Ramos (cell line): Measurements from ENCODE around the gene ACSF2.
"Not testable (repeated sequence)": the region's sequence is repeated elsewhere in the genome, so short reads cannot be mapped to it uniquely, and the experiment has no call there.

ENCODE experiments used
- in situ Hi-C: fragments of 300-500 bp; cut with MboI; formaldehyde crosslinking; loops from one replicate; pipeline ENCODE4 v1.14.3; 2022; ENCODE audit warnings: low sequenced_read_pairs; ENCODE audit not compliant: unreplicated experiment

Gene ACSF2

GRCh38 chr17:50461550-50462132 lies 35.6 kb downstream of the ACSF2 start:
- in situ Hi-C loops: no loop called here

- in situ Hi-C loops: no loop called here
Observed at GRCh38 chr17:50462446-50462845, 36.4 kb downstream of the ACSF2 start.

GRCh38 chr17:50464121-50464520 lies 38.1 kb downstream of the ACSF2 start:
- in situ Hi-C loops: no loop called here

GRCh38 chr17:50464736-50465135 lies 38.7 kb downstream of the ACSF2 start:
- in situ Hi-C loops: no loop called here

GRCh38 chr17:50465171-50465570 lies 39.2 kb downstream of the ACSF2 start:
- in situ Hi-C loops: no loop called here

- in situ Hi-C loops: no loop called here
Observed at GRCh38 chr17:50465635-50466034, 39.6 kb downstream of the ACSF2 start.

GRCh38 chr17:50466371-50467113 lies 40.5 kb downstream of the ACSF2 start:
- in situ Hi-C loops: no loop called here

- in situ Hi-C loops: no loop called here
Observed at GRCh38 chr17:50467114-50467854, 41.3 kb downstream of the ACSF2 start.

- in situ Hi-C loops: no loop called here
Observed at GRCh38 chr17:50467855-50468303, 41.9 kb downstream of the ACSF2 start.

- in situ Hi-C loops: no loop called here
Observed at GRCh38 chr17:50468304-50469207, 42.5 kb downstream of the ACSF2 start, which contains the start of gene CHAD. Gene CHAD, minus strand, starts transcription at chr17:50468880. Its CDS starts 67 bp downstream, at chr17:50468813.

GRCh38 chr17:50469208-50469605 lies 43.2 kb downstream of the ACSF2 start:
- in situ Hi-C loops: no loop called here

GRCh38 chr17:50469671-50470305 lies 43.8 kb downstream of the ACSF2 start:
- in situ Hi-C loops: no loop called here

- in situ Hi-C loops: no loop called here
Observed at GRCh38 chr17:50470426-50470825, 44.4 kb downstream of the ACSF2 start.

GRCh38 chr17:50471009-50471905 lies 45.2 kb downstream of the ACSF2 start:
- in situ Hi-C loops: no loop called here

- in situ Hi-C loops: no loop called here
Observed at GRCh38 chr17:50472286-50472685, 46.3 kb downstream of the ACSF2 start.

GRCh38 chr17:50472761-50473161 lies 46.7 kb downstream of the ACSF2 start:
- in situ Hi-C loops: not testable (repeated sequence)

- in situ Hi-C loops: no loop called here
Observed at GRCh38 chr17:50473901-50474300, 47.9 kb downstream of the ACSF2 start.

- in situ Hi-C loops: no loop called here
Observed at GRCh38 chr17:50474523-50474922, 48.5 kb downstream of the ACSF2 start.

GRCh38 chr17:50475362-50475761 lies 49.3 kb downstream of the ACSF2 start:
- in situ Hi-C loops: no loop called here
